ENCODE data around the gene RAVER2. TPM values are rescaled to one million over a fixed set of nuclear protein-coding genes. Genes with fewer than 3 reads are reported as not detected.

RAVER2 gene
- total and polyA plus RNA-seq, 2 of the 13 experiments (the other 11 are each of a cell fraction or from before 2014, with no cell fraction given), result 11.4 to 15.4 TPM

- peak; percentile 44 to 58; a peak in 3 of 4 replicates for TF ChIP-seq MAFK (conservative IDR thresholded peaks at IDR 0.05 in 1 of 2, IDR thresholded peaks at IDR 0.05 in 1 of 2; ENCODE audit: low read length in 2 of 2)
- TF ChIP-seq MAFF (IDR thresholded peaks at IDR 0.05; ENCODE audit: low read depth, low read length), result 0 out of 2 replicates have a peak, but pooled peaks have one; percentile 24
- no peak for TF ChIP-seq ZNF605 (CRISPR knock-in tag; IDR thresholded peaks at IDR 0.05)
- in situ Hi-C loops (cut with HindIII; ENCODE audit: extremely low pct_ligation_motif_present, low pct_unique_long_range_greater_than_20kb) (no loop called here), intact Hi-C loops (cut with micrococcal nuclease; ENCODE audit: unreplicated experiment) (no loop called here)
- Histone ChIP-seq H3K9ac (ENCODE audit: insufficient read depth, low read depth, low read length) (no peak overlapping the region), H3K79me2 (ENCODE audit: insufficient read depth, low read length) (peaks cover 26% of the 10 kb centered on the region), H3K9me3 (ENCODE audit: low read length) (no peaks in the 10 kb centered on the region), H3K4me1 (ENCODE audit: insufficient read depth, low read length) (peaks cover 38% of the 10 kb centered on the region), H3K36me3 (replicated peaks in 1 of 2; ENCODE audit: control insufficient read depth in 1 of 2, insufficient read depth in 2 of 2, low read length in 2 of 2) (no peaks in the 10 kb centered on the region; a peak in 1 of 5 replicates), H3K4me2 (ENCODE audit: low read depth, low read length) (no peak overlapping the region), H3K4me3 (replicated peaks in 1 of 3; ENCODE audit: insufficient read depth in 1 of 3, low read depth in 2 of 3, low read length in 3 of 3) (no peak overlapping the region), H3K27me3 (ENCODE audit: control insufficient read depth in 1 of 2, insufficient read depth in 2 of 2, low read length in 2 of 2) (no peaks in the 10 kb centered on the region), H4K20me1 (ENCODE audit: insufficient read depth, low read length) (no peaks in the 10 kb centered on the region), H2AFZ (ENCODE audit: low read length) (no peak overlapping the region), H3K27ac (ENCODE audit: extremely low read length, insufficient read depth, low read length) (no peak overlapping the region)
- CTCF ChIA-PET (ENCODE audit: low intra/inter-chr PET ratio, low total read pairs), result no interaction called here
- no peak for DNase-seq (ENCODE audit: low spot score)
- 92% methylated on average over 1 of the region's 1 CpG for WGBS (ENCODE audit: low lambda C conversion rate)
- no peak for ATAC-seq
- BruUV-seq (replicated peaks), result no TSS peak
- no peak for FAIRE-seq
- POLR2A ChIA-PET, result no interaction called here
Observed at GRCh38 chr1:64750092-64750491, 5.2 kb downstream of the RAVER2 start.

DNA sequence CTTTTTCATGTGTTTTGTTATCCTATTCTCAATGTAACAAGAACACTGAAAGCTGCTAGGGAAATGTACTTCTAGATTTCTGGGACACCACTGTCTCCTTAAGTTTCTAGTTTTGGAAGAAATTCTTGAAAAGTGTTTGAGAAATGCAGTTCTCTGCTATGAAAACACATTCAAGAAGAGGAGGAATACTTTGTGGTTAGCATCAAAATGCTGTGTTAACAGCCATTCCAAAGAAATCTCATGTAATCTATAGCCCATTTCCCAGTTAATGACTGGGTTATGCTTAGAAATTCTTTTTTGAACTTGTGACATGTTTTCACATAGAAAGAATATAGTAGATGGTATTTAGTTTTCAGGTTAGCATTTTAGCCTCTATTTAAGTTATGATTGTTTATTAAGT, 6.0 kb downstream of the RAVER2 start:
- no peak overlapping the region for H3K9ac ChIP-seq (ENCODE audit: insufficient read depth, low read depth, low read length)
- TF ChIP-seq GZF1 (CRISPR knock-in tag; IDR thresholded peaks at IDR 0.05), result no peak
- TF ChIP-seq NR2F2 (IDR thresholded peaks at IDR 0.05; ENCODE audit: borderline replicate concordance, low read depth), result no peak
- no peak for TF ChIP-seq HMG20B (CRISPR knock-in tag; conservative IDR thresholded peaks at IDR 0.05)
- peaks cover 42% of the 10 kb centered on the region for H3K4me1 ChIP-seq (ENCODE audit: insufficient read depth, low read length)
- ATAC-seq (no peak), FAIRE-seq (no peak), DNase-seq (ENCODE audit: low spot score) (no peak)
- ChIA-PET CTCF (ENCODE audit: low intra/inter-chr PET ratio, low total read pairs) (no interaction called here), POLR2A (no interaction called here)
- no peaks in the 10 kb centered on the region for H4K20me1 ChIP-seq (ENCODE audit: insufficient read depth, low read length)
- no peak overlapping the region for H2AFZ ChIP-seq (ENCODE audit: low read length)
- intact Hi-C loops (cut with micrococcal nuclease; ENCODE audit: unreplicated experiment) (no loop called here), in situ Hi-C loops (cut with HindIII; ENCODE audit: extremely low pct_ligation_motif_present, low pct_unique_long_range_greater_than_20kb) (no loop called here)
- no peaks in the 10 kb centered on the region for H3K27me3 ChIP-seq (ENCODE audit: control insufficient read depth in 1 of 2, insufficient read depth in 2 of 2, low read length in 2 of 2)
- BruUV-seq (replicated peaks), result no TSS peak
- no peaks in the 10 kb centered on the region; a peak in 1 of 5 replicates for H3K36me3 ChIP-seq (replicated peaks in 1 of 2; ENCODE audit: control insufficient read depth in 1 of 2, insufficient read depth in 2 of 2, low read length in 2 of 2)
- no peaks in the 10 kb centered on the region for H3K9me3 ChIP-seq (ENCODE audit: low read length)
- no peak overlapping the region for H3K4me3 ChIP-seq (replicated peaks in 1 of 3; ENCODE audit: insufficient read depth in 1 of 3, low read depth in 2 of 3, low read length in 3 of 3)
- H3K27ac ChIP-seq (ENCODE audit: extremely low read length, insufficient read depth, low read length), result no peak overlapping the region
- no peak overlapping the region for H3K4me2 ChIP-seq (ENCODE audit: low read depth, low read length)
- H3K79me2 ChIP-seq (ENCODE audit: insufficient read depth, low read length), result peaks cover 28% of the 10 kb centered on the region
